NCI-H2196 (cell line): ENCODE data around the gene ARHGAP40.

Experiments
- DNase-seq: peaks from one replicate; lab custom pipeline; 2025; ENCODE audit not compliant: unreplicated experiment; lab: John Stamatoyannopoulos, UW

Gene ARHGAP40

GRCh38 chr20:38601216-38602184 lies at the start of gene ARHGAP40:
Gene ARHGAP40, plus strand, starts transcription at chr20:38601809.
- DNase-seq, result no peak

GRCh38 chr20:38554986-38555385 lies 46.6 kb upstream of the ARHGAP40 start:
- no peak for DNase-seq

GRCh38 chr20:38555395-38555794 lies 46.2 kb upstream of the ARHGAP40 start:
- no peak for DNase-seq

GRCh38 chr20:38557174-38557573 lies 44.4 kb upstream of the ARHGAP40 start:
- DNase-seq, result no peak

GRCh38 chr20:38558596-38559360 lies 42.8 kb upstream of the ARHGAP40 start:
- no peak for DNase-seq

- no peak for DNase-seq
These were observed 41.8 kb upstream of the ARHGAP40 start for GRCh38 chr20:38559764-38560163.

- DNase-seq, result no peak
These were observed 37.7 kb upstream of the ARHGAP40 start for GRCh38 chr20:38563802-38564431.

- DNase-seq, result no peak
These were observed 36.9 kb upstream of the ARHGAP40 start for GRCh38 chr20:38564680-38565079.

GRCh38 chr20:38566036-38566598 lies 35.5 kb upstream of the ARHGAP40 start:
- DNase-seq, result no peak

GRCh38 chr20:38569747-38570525 lies 31.7 kb upstream of the ARHGAP40 start:
- no peak for DNase-seq

- no peak for DNase-seq
These were observed 28.2 kb upstream of the ARHGAP40 start for GRCh38 chr20:38573413-38573812.

- DNase-seq, result no peak
These were observed 22.2 kb upstream of the ARHGAP40 start for GRCh38 chr20:38579219-38579910.

GRCh38 chr20:38579921-38580320 lies 21.7 kb upstream of the ARHGAP40 start:
- no peak for DNase-seq

- no peak for DNase-seq
These were observed 20.6 kb upstream of the ARHGAP40 start, which contains the start of gene ADIG for GRCh38 chr20:38581013-38581412. Gene ADIG, plus strand, starts transcription at chr20:38581197. Its CDS starts 54 bp downstream, at chr20:38581251.

GRCh38 chr20:38581830-38582358 lies 19.7 kb upstream of the ARHGAP40 start:
- DNase-seq, result no peak

- DNase-seq, result no peak
These were observed 18.3 kb upstream of the ARHGAP40 start for GRCh38 chr20:38583306-38583705.

- no peak for DNase-seq
These were observed 17.4 kb upstream of the ARHGAP40 start for GRCh38 chr20:38584099-38584763.

- DNase-seq, result no peak
These were observed 16.0 kb upstream of the ARHGAP40 start for GRCh38 chr20:38585404-38586180.
